GM12873 (cell line): Measurements from ENCODE around the gene COX6A1.

Source experiments
- TF ChIP-seq, protein P1 (sequence below): IDR thresholded peaks from 2 replicates; pipeline ENCODE4 v1.5.1; 2012; ENCODE audit warnings: low read depth, mild to moderate bottlenecking, moderate library complexity, low read length, control low read depth; ENCODE audit not compliant: insufficient read depth; ENCODE audit errors: missing control alignments

Gene COX6A1

DNA sequence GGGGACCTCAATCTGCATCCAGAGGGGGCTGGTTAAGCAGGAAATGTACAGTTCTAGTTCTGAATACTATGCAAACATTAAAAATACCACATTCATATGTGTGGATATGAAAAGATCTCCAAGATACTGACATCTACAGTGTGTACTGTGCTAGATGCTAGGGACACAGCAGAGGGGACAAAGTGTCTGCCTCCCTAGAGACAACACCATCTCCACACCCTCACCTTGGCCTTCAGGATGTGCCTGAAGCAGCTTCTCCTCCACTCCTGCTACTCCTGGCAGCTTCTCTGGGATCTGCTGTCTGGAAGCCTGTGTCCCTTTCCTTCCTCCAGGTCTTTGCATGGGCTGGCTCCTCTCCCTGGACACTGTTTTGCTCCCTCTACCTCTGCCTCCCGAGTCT is 42.3 kb downstream of the COX6A1 start:
- TF ChIP-seq, protein P1, sequence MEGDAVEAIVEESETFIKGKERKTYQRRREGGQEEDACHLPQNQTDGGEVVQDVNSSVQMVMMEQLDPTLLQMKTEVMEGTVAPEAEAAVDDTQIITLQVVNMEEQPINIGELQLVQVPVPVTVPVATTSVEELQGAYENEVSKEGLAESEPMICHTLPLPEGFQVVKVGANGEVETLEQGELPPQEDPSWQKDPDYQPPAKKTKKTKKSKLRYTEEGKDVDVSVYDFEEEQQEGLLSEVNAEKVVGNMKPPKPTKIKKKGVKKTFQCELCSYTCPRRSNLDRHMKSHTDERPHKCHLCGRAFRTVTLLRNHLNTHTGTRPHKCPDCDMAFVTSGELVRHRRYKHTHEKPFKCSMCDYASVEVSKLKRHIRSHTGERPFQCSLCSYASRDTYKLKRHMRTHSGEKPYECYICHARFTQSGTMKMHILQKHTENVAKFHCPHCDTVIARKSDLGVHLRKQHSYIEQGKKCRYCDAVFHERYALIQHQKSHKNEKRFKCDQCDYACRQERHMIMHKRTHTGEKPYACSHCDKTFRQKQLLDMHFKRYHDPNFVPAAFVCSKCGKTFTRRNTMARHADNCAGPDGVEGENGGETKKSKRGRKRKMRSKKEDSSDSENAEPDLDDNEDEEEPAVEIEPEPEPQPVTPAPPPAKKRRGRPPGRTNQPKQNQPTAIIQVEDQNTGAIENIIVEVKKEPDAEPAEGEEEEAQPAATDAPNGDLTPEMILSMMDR = no peak

DNA sequence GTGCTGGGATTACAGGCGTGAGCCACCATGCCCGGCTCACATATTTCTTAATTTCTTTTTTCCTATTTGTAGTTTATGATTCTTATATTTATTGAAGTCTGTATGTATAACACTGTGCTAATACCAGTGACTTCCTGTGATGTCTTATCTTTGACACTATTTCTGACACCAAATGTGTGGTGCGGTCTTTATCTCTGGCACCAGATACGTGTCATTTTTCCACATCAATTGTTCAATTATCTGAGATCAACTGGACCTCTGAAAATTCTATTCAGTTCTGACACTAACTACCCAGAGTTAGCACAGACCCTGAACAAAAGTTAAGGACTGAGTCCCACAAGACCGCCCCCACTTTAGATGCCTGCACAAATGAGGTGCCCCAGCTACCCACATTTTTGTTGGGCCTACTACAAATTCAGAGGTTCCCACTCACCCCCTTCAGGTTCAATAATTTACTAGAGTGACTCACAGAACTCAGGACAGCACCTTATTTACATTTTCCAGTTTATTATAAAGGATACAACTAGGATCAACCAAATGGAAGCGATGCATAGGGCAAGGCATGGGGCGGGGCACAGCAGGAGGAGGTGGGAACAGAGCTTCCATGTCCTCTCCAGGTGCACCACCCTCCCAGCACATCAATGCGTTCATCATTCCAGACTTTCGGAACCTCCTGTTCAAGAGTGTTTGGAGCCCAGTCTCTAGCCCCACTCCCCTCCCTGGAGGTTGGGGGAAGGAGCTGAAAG is 43.3 kb downstream of the COX6A1 start:
- TF ChIP-seq, protein P1 = no peak

DNA sequence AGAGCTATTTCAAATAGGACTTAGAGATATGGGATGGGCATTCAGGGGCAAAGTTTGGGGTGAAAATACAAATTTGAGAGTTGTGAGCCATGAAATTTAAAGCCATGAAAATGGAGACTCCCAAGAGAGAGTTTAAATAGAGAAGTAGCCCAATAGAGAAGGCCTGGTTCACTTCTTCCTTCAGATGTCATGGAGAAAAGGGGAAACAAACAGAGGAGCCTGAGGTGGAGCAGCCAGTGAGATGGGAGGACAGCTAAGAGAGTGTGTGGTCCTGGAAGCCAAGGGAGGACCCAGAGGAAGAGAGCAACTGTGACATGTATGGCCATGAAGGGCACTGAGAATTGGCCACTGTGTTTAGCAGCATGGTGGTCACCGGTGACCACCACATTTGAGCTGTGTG is 45.7 kb downstream of the COX6A1 start:
- TF ChIP-seq, protein P1 = no peak

DNA sequence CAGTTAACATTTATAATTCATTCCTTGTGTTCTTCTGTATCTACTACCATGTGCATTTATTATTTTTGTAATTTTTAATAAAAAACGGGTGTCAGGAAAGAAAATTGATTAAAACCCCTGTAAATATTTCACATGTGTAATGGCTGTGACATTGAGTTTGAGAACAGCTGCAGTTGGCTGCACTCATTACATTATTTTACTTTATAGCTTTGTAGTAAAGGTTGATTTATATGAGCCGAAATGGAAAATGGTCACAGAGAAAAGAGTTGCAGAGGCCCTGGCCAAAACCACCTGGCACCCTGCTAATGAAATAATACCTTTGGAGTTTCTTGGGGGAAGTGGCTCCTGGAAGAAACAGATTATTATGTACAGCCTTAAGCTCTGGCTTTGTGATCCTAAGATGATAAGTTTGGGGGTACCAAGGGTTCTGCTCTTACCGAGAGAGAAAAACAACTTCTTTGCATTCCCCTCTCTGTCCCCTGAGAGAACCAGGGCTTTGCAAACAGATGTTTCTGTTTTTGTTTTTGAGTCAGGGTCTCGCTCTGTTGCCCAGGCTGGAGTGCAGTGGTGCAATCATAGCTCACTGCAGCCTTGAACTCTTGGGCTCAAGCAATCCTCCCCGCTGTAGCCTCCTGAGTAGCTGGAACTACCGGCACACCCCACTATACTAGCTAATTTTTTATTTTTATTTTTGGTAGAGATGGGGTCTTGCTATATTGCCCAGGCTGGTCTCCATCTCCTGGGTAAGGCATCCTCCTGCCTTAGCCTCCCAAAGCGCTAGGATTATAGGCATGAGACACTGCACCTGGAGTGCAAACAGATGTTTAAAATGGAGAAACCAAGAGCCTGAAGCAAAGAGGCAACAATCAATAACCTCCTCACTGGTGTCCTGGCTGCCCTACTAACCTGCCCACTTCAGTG is 48.3 kb downstream of the COX6A1 start:
- TF ChIP-seq, protein P1 = no peak

DNA sequence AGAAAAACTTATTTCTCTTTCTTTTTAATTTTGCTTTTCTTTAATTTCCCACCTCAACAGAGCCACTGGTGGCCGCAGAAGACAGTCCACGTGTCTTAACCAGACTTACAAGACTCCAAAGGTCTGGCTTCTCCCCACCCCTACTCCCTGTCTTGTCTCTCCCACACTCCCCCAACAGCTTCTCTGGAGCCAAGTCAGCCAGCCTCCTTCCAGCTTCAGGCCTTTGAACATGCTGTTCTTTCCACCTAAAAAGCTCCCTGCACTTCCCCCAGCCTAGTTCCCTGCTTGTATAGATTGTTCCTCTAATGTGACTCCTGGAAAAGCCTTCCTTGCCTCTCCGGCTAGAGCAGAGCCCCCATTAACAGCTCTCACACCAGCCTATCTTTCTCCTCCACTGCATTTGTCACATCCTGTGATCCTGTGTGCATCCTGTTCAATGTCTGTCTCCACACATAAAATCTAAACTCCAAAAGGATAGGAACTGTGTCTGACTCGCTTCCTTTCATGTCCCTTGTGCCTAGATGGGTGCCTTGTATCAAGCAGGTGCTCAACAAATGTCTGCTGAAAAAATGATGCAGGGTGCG is 50.2 kb downstream of the COX6A1 start:
- TF ChIP-seq, protein P1 = no peak

DNA sequence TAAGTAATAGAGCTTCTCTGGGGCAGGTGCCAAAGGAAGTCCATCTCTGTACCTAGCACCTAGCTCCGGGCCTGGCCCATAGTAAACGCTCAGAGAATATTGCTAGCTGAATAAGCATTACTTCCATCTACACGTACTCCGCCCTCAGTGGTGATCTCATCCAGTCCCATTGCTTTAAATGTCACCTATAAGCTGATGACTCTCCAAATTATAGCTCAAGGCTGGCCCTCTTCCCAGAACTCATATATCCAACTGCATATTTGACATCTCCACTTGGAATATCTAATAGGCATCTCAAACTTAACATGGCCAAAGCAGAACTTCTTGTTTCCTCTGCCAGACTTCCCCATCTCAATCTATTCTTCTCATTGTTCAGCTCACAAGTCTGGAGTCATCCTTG is 51.1 kb downstream of the COX6A1 start:
- TF ChIP-seq, protein P1 = no peak

DNA sequence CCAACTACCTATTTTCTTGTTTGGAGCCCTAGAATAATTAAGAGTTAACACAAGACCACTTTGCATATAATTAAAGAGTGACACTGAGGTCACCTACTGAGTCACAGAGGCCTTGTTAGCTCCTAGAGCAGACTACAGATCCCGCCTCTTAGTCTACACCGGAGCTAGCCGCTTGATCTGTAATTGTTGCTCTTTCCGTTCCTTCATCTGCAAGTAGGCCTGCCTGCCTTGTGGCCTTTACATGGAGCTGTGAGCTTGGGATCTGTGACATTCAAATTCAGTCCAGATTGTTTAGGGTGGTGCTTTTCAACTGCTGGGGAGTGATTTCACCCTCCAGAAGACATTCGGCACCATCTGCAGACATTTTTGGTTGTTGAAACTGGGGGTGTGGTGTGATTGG is 52.4 kb downstream of the COX6A1 start:
- TF ChIP-seq, protein P1 = no peak
